SK-N-SH treated with all-trans-retinoic acid at 6 μM for 48 hours (cell line): ENCODE results near the gene PAPPA.

Experiments
- ATAC-seq: fragments of 200-7000 bp; cut with Tn5 transposase; 3 replicates; pipeline ENCODE4 v1.9.1; 2020; ENCODE audit warnings: mild to moderate bottlenecking, moderate library complexity
- ARNTL ChIP-seq: fragments of 450-650 bp; formaldehyde crosslinking; IDR thresholded peaks from 2 replicates; pipeline ENCODE4 v1.5.0; 2020; ENCODE audit warnings: low read depth, mild to moderate bottlenecking, moderate library complexity, borderline replicate concordance
- BACH2 ChIP-seq: fragments of 250-450 bp; sonication (Bioruptor Pico); IDR thresholded peaks from 2 replicates; pipeline ENCODE4 v1.9.0; 2021; ENCODE audit warnings: mild to moderate bottlenecking, borderline replicate concordance
- CSDC2 ChIP-seq: fragments of 250-450 bp; sonication (Bioruptor Pico); IDR thresholded peaks from 2 replicates; pipeline ENCODE4 v1.5.0; 2020; ENCODE audit warnings: mild to moderate bottlenecking, moderate library complexity
- ESRRG ChIP-seq: fragments of 250-450 bp; sonication (Bioruptor Pico); IDR thresholded peaks from 2 replicates; pipeline ENCODE4 v1.6.1; 2021; ENCODE audit warnings: mild to moderate bottlenecking
- ISL1 ChIP-seq: fragments of 250-450 bp; sonication (Bioruptor Pico); IDR thresholded peaks from 2 replicates; pipeline ENCODE4 v2.1.2; 2022; ENCODE audit warnings: mild to moderate bottlenecking, moderate library complexity
- OSR1 ChIP-seq: fragments of 250-450 bp; sonication (Bioruptor Pico); IDR thresholded peaks from 2 replicates; pipeline ENCODE4 v1.8.0; 2022; ENCODE audit warnings: moderate library complexity, mild to moderate bottlenecking, inconsistent platforms
- PPARA ChIP-seq: fragments of 250-450 bp; sonication (Bioruptor Pico); IDR thresholded peaks from 2 replicates; pipeline ENCODE4 v1.5.0; 2020; ENCODE audit warnings: mild to moderate bottlenecking, borderline replicate concordance
- RARB ChIP-seq: fragments of 250-450 bp; sonication (Bioruptor Pico); IDR thresholded peaks from 2 replicates; pipeline ENCODE4 v1.8.0; 2021; ENCODE audit warnings: mild to moderate bottlenecking, moderate library complexity
- SNAI2 ChIP-seq: fragments of 250-450 bp; sonication (Bioruptor Pico); IDR thresholded peaks from 2 replicates; pipeline ENCODE4 v1.5.0; 2020; ENCODE audit warnings: mild to moderate bottlenecking, moderate library complexity
- TCF4 ChIP-seq: fragments of 250-450 bp; sonication (Bioruptor Pico); IDR thresholded peaks from 2 replicates; pipeline ENCODE4 v1.8.0; 2021; ENCODE audit warnings: mild to moderate bottlenecking, moderate library complexity, borderline replicate concordance
- TOX ChIP-seq: fragments of 250-450 bp; sonication (Bioruptor Pico); IDR thresholded peaks from 2 replicates; pipeline ENCODE4 v1.8.0; 2021; ENCODE audit warnings: mild to moderate bottlenecking, moderate library complexity, borderline replicate concordance
- ZC3H10 ChIP-seq: fragments of 250-450 bp; sonication (Bioruptor Pico); IDR thresholded peaks from 2 replicates; pipeline ENCODE4 v1.5.1; 2021; ENCODE audit warnings: mild to moderate bottlenecking, moderate library complexity
- ZFP3 ChIP-seq: fragments of 250-450 bp; sonication (Bioruptor Pico); IDR thresholded peaks from 2 replicates; pipeline ENCODE4 v1.5.0; 2020; ENCODE audit warnings: mild to moderate bottlenecking, moderate library complexity
- ZFP30 ChIP-seq: fragments of 450-650 bp; formaldehyde crosslinking; IDR thresholded peaks from 2 replicates; pipeline ENCODE4 v1.5.0; 2022; ENCODE audit warnings: mild to moderate bottlenecking, moderate library complexity
- ZNF565 ChIP-seq: fragments of 450-650 bp; formaldehyde crosslinking; conservative IDR thresholded peaks from 2 replicates; pipeline ENCODE4 v1.5.0; 2020; ENCODE audit warnings: low read depth, mild to moderate bottlenecking, moderate library complexity
- ZNF8 ChIP-seq: fragments of 450-650 bp; formaldehyde crosslinking; IDR thresholded peaks from 2 replicates; pipeline ENCODE4 v1.5.0; 2020; ENCODE audit warnings: mild to moderate bottlenecking, moderate library complexity
- TF ChIP-seq, protein P1 (sequence below): fragments of 250-450 bp; sonication (Bioruptor Pico); IDR thresholded peaks from 2 replicates; pipeline ENCODE4 v1.8.0; 2020; ENCODE audit warnings: mild to moderate bottlenecking, moderate library complexity, borderline replicate concordance
- TF ChIP-seq, protein P2 (sequence below): fragments of 250-450 bp; sonication (Bioruptor Pico); IDR thresholded peaks from 2 replicates; pipeline ENCODE4 v1.5.1; 2020; ENCODE audit warnings: low read depth, mild to moderate bottlenecking, moderate library complexity
- TF ChIP-seq, protein P3 (sequence below): fragments of 250-450 bp; sonication (Bioruptor Pico); IDR thresholded peaks from 2 replicates; pipeline ENCODE4 v1.8.0; 2021; ENCODE audit warnings: low read depth, mild to moderate bottlenecking, moderate library complexity, borderline replicate concordance
- TF ChIP-seq, protein P4 (sequence below): fragments of 250-450 bp; sonication (Bioruptor Pico); IDR thresholded peaks from 2 replicates; pipeline ENCODE4 v1.5.0; 2020; ENCODE audit warnings: mild to moderate bottlenecking, moderate library complexity

PAPPA gene

DNA sequence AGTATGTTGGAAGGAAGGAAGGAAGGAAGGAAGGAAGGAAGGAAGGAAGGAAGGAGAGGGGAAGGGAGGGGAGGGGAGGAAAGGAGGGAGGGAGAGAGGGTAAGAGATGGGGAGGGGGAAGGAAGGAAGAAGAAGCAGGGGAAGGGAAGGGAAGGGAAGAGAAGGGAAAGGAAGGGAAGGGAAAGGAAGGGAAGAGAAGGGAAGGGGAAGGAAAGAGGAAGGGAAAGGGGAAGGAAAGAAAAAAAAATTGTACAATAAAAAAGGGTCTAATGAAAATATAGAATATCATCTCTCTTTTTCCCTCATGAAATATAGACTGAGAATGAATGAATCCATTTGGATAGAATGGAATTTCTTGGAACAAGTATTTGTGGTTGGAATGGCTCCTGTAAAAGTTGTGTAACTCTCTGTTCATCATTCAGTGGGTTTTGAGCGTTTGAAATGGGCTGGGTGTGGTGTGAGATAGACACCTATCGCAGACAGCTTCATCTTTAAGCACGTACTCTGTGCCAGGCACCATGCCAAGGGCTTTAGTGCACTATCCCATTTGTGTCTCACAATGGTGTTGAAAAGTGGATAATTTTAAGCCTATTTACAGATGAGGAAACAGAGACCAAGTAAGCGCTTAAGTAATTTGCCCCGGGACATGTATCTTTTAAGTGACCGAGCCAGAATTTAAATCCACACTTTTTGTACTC lies 11.6 kb upstream of the PAPPA start:
- TF ChIP-seq ISL1 (no peak), ZFP3 (CRISPR knock-in tag) (no peak), ZNF8 (no peak), CSDC2 (CRISPR knock-in tag) (no peak), SNAI2 (CRISPR knock-in tag) (no peak), ZC3H10 (CRISPR knock-in tag) (no peak), RARB (CRISPR knock-in tag) (no peak), ARNTL (no peak)
- TF ChIP-seq, protein P1, sequence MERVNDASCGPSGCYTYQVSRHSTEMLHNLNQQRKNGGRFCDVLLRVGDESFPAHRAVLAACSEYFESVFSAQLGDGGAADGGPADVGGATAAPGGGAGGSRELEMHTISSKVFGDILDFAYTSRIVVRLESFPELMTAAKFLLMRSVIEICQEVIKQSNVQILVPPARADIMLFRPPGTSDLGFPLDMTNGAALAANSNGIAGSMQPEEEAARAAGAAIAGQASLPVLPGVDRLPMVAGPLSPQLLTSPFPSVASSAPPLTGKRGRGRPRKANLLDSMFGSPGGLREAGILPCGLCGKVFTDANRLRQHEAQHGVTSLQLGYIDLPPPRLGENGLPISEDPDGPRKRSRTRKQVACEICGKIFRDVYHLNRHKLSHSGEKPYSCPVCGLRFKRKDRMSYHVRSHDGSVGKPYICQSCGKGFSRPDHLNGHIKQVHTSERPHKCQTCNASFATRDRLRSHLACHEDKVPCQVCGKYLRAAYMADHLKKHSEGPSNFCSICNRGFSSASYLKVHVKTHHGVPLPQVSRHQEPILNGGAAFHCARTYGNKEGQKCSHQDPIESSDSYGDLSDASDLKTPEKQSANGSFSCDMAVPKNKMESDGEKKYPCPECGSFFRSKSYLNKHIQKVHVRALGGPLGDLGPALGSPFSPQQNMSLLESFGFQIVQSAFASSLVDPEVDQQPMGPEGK (CRISPR knock-in tag), result no peak
- TF ChIP-seq, protein P2, sequence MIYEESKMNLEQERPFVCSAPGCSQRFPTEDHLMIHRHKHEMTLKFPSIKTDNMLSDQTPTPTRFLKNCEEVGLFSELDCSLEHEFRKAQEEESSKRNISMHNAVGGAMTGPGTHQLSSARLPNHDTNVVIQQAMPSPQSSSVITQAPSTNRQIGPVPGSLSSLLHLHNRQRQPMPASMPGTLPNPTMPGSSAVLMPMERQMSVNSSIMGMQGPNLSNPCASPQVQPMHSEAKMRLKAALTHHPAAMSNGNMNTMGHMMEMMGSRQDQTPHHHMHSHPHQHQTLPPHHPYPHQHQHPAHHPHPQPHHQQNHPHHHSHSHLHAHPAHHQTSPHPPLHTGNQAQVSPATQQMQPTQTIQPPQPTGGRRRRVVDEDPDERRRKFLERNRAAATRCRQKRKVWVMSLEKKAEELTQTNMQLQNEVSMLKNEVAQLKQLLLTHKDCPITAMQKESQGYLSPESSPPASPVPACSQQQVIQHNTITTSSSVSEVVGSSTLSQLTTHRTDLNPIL, result no peak
- ATAC-seq, result no peak

DNA sequence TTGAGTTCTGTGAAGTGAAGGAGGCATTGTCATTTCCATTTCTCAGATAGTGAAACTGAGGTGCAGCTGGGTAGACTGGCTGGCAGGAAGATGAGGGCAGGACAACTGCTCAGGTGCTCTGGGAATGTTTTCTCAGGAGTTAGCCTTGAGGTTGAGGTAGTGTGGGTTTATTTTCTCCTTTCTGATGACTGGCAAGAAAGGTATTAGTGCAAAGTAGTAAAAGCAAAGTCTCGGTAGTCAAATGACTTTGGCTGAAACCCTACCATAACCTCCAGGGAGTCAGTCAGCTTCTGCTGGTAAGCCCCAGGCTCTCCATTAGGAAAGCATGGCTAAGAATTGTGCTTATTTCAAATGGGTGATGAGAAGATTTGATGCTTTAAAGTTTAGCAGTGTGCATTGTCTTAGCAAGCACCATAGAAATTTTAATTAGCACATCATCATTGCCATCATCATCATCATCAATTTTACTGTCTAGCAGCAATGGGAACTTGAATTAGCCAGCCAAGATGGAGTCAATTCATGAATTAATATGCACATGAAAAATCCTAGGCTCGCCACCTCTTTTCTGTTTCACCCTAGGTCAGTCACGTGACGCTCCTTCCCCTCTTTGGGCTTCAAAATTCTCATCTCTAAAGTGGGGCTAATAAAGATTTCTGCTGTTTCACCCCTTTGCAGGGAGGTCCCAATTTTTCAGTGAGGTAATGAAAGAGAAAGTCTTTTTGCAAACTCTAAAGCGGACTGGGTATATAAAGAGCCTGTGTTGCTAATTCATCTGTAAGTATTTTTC lies 10.7 kb upstream of the PAPPA start:
- no peak for ATAC-seq
- TF ChIP-seq ZNF8, result no peak
- TF ChIP-seq OSR1 (CRISPR knock-in tag), result no peak
- no peak for TF ChIP-seq PPARA (CRISPR knock-in tag)
- no peak for TF ChIP-seq ESRRG
- TF ChIP-seq, protein P1 (CRISPR knock-in tag), result no peak
- no peak for TF ChIP-seq TCF4 (CRISPR knock-in tag)
- TF ChIP-seq TOX (CRISPR knock-in tag), result no peak
- TF ChIP-seq ZFP30 (CRISPR knock-in tag), result no peak
- TF ChIP-seq ZFP3 (CRISPR knock-in tag), result no peak
- TF ChIP-seq SNAI2 (CRISPR knock-in tag), result no peak
- no peak for TF ChIP-seq ARNTL
- no peak for TF ChIP-seq ZC3H10 (CRISPR knock-in tag)
- TF ChIP-seq, protein P3, sequence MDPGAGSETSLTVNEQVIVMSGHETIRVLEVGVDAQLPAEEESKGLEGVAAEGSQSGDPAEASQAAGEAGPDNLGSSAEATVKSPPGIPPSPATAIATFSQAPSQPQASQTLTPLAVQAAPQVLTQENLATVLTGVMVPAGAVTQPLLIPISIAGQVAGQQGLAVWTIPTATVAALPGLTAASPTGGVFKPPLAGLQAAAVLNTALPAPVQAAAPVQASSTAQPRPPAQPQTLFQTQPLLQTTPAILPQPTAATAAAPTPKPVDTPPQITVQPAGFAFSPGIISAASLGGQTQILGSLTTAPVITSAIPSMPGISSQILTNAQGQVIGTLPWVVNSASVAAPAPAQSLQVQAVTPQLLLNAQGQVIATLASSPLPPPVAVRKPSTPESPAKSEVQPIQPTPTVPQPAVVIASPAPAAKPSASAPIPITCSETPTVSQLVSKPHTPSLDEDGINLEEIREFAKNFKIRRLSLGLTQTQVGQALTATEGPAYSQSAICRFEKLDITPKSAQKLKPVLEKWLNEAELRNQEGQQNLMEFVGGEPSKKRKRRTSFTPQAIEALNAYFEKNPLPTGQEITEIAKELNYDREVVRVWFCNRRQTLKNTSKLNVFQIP, result no peak
- TF ChIP-seq ZNF565 (CRISPR knock-in tag), result no peak
- no peak for TF ChIP-seq BACH2

DNA sequence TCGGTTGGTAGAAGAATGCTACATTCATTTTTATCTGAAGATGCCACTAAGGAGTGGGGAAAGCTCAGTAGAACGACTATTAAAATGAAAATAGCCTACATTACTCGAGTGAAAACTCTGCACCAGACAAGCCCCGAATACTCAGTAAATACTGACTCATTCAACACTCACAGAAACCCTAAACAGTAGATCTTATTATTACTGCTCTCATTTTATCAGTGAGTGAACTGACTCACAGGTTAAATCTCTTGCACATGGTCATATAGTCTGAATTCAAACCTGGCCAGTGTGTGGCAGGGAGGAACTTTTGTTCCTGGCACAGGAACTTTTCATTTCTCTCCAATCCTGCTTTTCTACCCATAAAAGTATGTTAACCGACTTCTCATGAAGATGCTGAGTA lies 9.6 kb upstream of the PAPPA start:
- TF ChIP-seq CSDC2 (CRISPR knock-in tag), result no peak
- TF ChIP-seq, protein P4, sequence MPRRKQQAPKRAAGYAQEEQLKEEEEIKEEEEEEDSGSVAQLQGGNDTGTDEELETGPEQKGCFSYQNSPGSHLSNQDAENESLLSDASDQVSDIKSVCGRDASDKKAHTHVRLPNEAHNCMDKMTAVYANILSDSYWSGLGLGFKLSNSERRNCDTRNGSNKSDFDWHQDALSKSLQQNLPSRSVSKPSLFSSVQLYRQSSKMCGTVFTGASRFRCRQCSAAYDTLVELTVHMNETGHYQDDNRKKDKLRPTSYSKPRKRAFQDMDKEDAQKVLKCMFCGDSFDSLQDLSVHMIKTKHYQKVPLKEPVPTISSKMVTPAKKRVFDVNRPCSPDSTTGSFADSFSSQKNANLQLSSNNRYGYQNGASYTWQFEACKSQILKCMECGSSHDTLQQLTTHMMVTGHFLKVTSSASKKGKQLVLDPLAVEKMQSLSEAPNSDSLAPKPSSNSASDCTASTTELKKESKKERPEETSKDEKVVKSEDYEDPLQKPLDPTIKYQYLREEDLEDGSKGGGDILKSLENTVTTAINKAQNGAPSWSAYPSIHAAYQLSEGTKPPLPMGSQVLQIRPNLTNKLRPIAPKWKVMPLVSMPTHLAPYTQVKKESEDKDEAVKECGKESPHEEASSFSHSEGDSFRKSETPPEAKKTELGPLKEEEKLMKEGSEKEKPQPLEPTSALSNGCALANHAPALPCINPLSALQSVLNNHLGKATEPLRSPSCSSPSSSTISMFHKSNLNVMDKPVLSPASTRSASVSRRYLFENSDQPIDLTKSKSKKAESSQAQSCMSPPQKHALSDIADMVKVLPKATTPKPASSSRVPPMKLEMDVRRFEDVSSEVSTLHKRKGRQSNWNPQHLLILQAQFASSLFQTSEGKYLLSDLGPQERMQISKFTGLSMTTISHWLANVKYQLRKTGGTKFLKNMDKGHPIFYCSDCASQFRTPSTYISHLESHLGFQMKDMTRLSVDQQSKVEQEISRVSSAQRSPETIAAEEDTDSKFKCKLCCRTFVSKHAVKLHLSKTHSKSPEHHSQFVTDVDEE (CRISPR knock-in tag), result no peak
- TF ChIP-seq ISL1, result no peak

More for the DNA sequence above, 9.6 kb upstream of the PAPPA start:
- peak; percentile 83 for ATAC-seq
